Measurements from ENCODE around the gene HINT2. TPM values are rescaled to one million over a fixed set of nuclear protein-coding genes. Genes with fewer than 3 reads are reported as not detected.

Gene HINT2
- 11.4 and 11.8 TPM in 2 replicates for total RNA-seq

GRCh38 chr9:35814841-35815543 is at the start of gene HINT2:
HINT2 (minus strand) TSS chr9:35815042; CDS start chr9:35814979, 63 bp downstream.

DNA sequence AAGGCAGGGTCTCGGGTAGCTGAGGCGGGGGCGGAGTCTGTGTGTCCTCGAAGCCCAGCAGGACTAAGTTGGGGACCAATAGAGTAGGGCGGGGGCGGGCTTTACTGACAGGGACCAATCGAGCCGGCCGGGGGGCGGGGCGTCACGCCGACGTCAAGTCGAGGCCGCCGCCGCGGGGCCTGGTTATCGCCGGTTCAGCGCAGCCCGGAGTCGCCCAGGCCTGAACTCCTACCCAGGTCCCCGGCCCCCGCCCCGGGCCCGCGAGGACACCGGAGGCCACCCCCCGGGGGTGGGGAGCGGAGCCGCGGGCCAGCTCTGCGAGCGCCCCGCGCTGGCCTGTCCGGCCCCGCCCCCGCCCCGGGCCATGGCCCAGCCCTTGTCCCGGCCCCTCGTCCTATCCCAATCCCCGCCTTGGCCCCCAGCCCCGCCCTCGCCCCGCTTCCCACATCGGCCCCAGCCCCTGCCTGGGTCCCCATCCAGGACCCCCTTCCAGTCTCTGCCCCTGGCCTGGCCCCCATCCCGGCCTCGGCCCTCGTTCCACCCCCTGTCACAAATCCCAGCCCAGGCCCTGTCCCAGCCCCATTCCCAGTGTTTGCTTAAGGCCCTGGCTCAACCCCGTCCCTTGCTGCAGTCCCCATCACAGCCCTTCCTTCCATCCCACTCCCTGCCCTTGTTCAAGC is 14.4 kb upstream of the HINT2 start, which contains the start of gene TMEM8B:
Gene TMEM8B (plus strand): TSS at position 145 of the 680 bp plus-strand sequence. CDS start 220 bp downstream, at position 365.

DNA sequence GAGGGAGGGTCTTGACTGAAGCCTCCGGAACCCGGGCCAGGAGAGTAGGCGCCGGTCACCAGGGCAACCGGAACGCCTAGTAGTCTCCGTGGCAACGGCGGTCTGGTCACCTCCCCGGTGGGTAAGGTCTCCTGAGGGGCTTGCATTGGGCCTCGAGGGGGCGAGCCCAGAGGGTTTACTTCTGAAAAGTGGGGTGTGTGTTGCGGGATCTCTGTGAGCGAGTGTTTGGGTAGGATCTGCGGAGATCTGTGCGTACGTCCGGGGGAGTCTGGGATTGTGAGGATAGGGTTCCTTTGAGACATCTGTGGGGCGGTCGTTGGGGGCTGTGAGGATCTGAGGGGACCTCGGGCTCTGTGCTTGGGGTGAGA is 13.9 kb upstream of the HINT2 start, which contains the start of gene FAM221B:
Gene FAM221B (minus strand): TSS at position 17 of the 368 bp plus-strand sequence. CDS start 2,571 bp downstream, outside the sequence.

GRCh38 chr9:35812025-35812602 is 2.7 kb downstream of the HINT2 start, which contains the start of gene SPAG8:
SPAG8 (minus strand) TSS chr9:35812262; CDS start chr9:35812147, 115 bp downstream.

DNA sequence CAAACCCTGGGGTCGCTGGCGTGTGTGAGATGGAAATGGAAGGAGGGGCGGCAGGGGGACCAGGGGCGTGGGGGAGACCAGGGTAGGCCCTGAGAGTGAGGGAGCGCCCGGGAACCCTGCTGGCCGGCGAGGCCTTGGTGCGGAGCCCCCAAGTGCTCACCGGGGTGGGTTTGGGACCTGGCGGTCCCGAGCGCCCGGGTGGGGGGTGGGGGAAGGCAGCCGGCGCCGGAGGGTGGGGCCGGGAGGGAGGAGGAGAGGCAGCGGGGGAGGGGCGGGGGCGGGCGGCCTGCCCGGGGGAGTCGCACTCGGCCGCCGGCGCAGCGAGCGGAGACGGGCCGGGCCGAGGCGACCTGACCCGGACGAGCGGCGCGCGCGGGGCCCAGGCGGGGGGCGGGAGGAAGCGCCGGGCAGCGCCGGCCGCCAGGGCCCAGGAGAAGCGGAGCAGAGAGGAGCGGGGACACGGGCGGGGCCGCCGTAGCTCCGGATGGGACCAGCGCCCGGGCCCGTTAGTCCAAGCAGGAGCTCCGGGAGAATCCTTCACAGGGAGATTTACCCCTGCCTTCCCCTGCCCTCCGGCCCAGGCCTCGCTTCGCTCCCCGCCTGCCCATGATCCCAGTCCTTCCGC is 23.4 kb downstream of the HINT2 start, which contains the start of gene NPR2:
Gene NPR2 (plus strand): TSS at position 295 of the 625 bp plus-strand sequence. CDS start 818 bp downstream, outside the sequence.

Other genes with a start within 250 kb of the HINT2 start
- 11.5 and 16.1 TPM in 2 replicates for gene TESK1, start 209.8 kb downstream of the HINT2 start, total RNA-seq
- 0.46 and 0.78 TPM in 2 replicates for gene CD72, start 196.6 kb downstream of the HINT2 start, total RNA-seq
- 0.07 TPM in 1 of 2 replicates, not detected in the other for gene SIT1, start 164.1 kb downstream of the HINT2 start, total RNA-seq
- gene RMRP, start 157.0 kb downstream of the HINT2 start, total RNA-seq, result 20,891 and 22,749 TPM in 2 replicates
- 15.1 and 17.9 TPM in 2 replicates for gene CCDC107, start 156.8 kb downstream of the HINT2 start, total RNA-seq
- 0.26 and 0.83 TPM in 2 replicates for gene ARHGEF39, start 149.8 kb downstream of the HINT2 start, total RNA-seq
- gene CA9, start 141.1 kb downstream of the HINT2 start, total RNA-seq, result 10.0 and 181 TPM in 2 replicates
- 511 and 885 TPM in 2 replicates for gene TPM2, start 125.1 kb downstream of the HINT2 start, total RNA-seq
- gene TLN1, start 82.8 kb downstream of the HINT2 start, total RNA-seq, result 616 and 792 TPM in 2 replicates
- 62.6 and 72.7 TPM in 2 replicates for gene CREB3, start 82.4 kb downstream of the HINT2 start, total RNA-seq
- gene GBA2, start 65.8 kb downstream of the HINT2 start, total RNA-seq, result 24.0 and 30.9 TPM in 2 replicates
- gene RGP1, start 65.8 kb downstream of the HINT2 start, total RNA-seq, result 23.0 and 25.0 TPM in 2 replicates
- gene MSMP, start 60.8 kb downstream of the HINT2 start, total RNA-seq, result 0.43 TPM in 1 of 2 replicates, not detected in the other
- gene NPR2, start 23.5 kb downstream of the HINT2 start, total RNA-seq, result 43.6 and 53.1 TPM in 2 replicates
- gene SPAG8, start 2.8 kb downstream of the HINT2 start, total RNA-seq, result 0.91 and 1.3 TPM in 2 replicates
- not detected in 2 replicates for gene FAM221B, start 13.7 kb upstream of the HINT2 start, total RNA-seq
- 7.0 and 8.5 TPM in 2 replicates for gene TMEM8B, start 14.2 kb upstream of the HINT2 start, total RNA-seq
- not detected in 2 replicates for gene OR13J1, start 55.4 kb upstream of the HINT2 start, total RNA-seq
- 0.39 and 0.59 TPM in 2 replicates for gene HRCT1, start 91.2 kb upstream of the HINT2 start, total RNA-seq
- gene SPAAR, start 94.4 kb upstream of the HINT2 start, total RNA-seq, result 0.13 and 0.26 TPM in 2 replicates
- not detected in 2 replicates for gene OR2S2, start 143.1 kb upstream of the HINT2 start, total RNA-seq
- gene RECK, start 221.9 kb upstream of the HINT2 start, total RNA-seq, result 39.0 and 75.2 TPM in 2 replicates

Measured in smooth muscle cell of the pulmonary artery (primary cell).